Stimulated activated CD4-positive, alpha-beta T cell treated with anti-CD3 and anti-CD28 coated beads, TNF-alpha, amount 100 ng/mL, for 24 hours (primary cell): ENCODE results near the gene ID2.
"Not testable (repeated sequence)": the region's sequence is repeated elsewhere in the genome, so short reads cannot be mapped to it uniquely, and the experiment has no call there.

Experiments used
- DNase-seq, 3 experiments: peaks; one replicate each; pipeline ENCODE4 v3.0.0-alpha.2; 2020; ENCODE audit warnings: low read depth in 3 of 3

ID2 gene

DNA sequence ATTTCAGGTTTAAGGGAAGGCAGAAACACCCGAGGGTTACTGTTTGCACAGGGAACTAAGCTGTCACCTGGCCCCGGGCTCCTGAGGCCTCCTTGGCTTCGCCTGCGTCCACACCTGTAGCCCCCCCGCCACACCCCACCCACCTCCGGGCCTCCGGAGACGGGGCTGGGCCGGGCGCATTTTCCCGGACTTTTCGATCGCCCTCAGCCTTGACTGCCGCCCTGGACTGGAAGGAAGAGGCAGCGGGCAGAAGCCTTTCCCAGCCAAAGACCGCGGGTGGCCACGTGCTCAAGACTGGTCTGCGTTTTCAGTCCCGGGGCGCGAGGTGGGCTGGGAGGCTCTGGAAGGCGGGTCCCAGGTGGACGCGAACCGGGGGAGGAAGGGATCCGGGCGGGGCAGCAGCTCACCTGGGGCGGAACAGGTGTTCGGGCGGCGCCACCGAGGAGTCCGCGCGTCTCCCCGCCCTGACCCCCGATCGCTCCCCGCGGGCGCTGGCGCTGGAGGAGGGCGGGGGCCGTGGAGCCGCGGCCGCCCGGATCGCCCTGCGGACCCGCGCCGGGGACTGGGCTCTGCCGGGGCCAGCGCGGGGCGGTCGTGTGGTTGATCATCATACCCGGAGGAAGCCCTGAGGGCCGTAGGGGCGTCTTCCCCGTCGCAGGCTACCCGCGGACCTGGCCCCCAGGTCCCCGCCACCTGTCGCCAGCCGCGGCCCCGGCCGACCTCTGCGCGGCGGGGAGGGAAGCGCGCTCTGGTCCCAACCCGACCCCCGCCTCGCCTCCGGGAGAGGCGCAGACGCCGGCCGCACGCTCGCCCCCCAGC, 3.2 kb downstream of the ID2 start:
- DNase-seq: peak in 2 of 3 experiments; percentile 42 to 55

DNA sequence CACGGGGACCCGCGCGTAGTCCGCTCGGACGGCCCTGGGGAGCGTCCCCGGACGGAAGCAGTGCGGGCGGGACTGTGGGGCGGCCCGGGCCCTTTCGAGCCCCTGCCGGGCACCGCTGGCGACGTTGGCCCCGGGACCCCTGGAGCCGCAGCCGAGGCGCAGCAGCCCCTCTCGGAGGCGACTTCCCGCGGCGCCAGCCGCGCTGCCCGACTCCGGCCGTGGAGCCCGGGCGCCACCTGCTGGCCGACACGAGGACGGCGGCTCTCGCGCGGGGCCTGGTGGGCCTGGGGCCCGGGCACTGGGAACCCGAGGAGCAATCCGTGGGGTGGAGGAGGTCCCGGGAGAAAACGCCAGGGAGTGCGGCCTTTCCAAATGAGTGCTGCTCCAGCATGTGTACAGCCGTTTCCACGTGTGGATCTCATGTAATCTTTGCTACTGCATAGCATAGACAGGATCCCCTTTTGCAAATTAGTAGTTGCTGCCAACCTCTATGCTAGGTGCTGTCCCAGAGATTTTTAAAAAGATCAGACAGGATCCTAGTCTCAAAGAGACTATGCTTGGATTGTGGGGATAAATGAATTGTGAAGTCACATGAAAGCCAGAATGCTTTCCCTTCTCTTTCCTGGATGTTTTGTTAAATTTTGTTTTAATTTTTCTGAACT, 4.0 kb downstream of the ID2 start:
- peak; percentile 68 to 74 (median 70) for DNase-seq

DNA sequence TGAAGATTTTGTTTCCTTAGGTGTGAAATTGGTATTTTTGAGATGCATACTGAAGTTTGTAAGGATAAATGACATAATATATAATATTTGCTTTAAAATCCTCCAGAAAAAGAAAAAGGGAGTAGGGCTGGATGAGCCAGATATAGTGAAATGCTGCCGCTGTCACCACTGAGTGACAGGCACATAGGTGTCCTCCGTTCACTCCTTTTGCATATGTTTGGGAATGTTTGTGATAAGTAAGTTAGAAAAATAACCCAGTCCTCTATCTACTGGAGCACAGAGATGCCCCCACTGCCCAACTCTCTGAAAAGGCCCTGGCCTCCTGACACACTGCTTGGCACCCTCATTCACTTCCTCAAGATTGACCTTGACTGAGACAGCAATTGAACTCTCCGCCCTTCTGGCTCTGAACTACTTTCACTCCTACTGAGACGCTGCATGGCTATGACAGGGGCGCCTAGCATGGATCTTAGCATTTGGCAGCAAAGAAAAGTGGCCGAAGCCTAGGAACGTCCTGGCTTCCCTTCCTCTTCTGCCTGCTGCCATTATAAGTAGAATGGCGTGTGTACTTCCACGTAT, 10.1 kb downstream of the ID2 start:
- no peak for DNase-seq

DNA sequence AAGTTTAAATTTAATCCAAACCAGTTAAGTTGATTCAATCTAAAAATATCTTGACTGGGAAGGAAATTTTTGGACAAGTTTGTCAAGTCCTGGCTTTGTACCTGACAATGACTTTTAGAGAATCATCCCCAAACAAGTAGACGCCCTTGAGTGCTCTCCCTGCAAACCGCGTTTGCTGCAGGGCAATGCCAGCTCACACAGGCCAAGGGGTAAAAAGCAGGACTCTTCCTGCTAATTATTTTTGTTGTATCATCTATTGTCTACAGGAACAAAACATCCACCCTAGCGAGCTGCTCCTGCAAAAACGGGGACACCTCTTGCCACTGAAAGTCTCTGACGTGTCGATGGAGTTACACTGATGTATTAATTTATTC, 10.9 kb downstream of the ID2 start:
- DNase-seq: no peak

DNA sequence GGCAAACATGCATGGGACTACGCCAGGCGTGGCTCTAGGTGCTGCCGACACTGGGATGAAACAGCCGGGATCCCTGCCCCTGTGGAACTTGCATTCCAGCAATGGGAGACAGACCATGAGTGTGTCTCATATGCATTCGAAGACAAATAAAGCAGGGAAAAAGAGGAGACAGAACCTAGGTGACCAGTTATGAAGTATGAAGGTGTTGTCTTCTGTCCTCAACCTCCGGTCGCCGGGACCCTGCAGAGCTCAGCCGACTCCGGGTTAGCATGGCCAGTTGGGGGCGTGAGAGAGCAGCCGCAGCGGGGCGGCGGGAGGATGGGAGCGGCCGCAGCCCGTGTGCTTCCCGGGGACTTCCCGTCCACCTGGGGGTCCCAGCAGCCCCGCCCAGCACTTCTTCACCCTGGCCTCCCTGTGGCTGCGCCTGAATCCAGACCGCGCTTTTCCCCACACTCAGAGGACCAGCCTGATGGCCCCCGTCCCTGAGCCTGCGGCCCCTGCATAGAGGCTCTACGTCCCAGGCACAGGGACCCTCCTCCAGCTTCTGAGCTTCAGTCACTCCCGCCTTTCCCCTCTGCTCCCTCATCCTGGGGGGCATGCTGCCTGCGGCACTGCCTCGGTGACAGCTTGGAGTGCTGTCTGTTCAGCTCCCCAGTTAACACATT, 11.4 kb downstream of the ID2 start:
- DNase-seq: peak in 1 of 3 experiments; percentile 35

DNA sequence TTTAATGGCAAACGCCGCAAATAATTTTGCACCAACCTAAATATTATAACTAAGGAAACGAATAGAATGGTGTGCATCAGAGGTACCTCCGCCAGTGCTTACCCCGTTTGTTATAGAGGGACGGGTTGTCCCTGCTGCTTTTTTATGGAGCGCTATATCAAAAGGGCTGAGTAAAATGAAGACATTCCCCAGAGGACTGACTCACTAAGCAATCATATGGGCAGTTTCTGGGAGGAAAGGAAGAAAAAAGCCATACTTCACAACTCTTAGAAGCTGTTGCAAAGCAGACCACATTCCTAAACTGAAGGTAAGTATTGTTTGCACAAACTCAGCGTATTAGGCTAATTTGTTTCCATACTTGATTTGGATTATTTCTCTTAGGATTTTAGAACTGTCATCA, 12.9 kb downstream of the ID2 start:
- DNase-seq: no peak

DNA sequence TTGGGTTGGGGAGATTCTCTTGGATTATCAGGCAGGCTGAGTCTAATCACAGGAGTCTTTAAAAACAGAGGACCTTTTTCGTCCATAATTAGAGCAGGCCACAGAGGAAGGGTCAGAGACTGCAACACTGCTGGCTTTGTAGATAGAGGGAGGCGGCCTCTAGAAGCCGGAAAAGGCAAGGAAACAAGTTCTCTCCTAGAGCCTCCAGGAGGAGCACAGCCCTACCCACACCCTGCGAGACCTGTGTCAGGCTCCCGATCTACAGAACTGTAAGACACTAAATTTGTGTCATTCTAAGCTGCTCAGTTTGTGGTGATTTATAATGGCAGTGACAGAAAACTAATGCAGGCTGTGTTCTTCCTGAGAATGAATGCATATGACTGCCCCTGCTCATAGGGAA, 15.3 kb downstream of the ID2 start:
- DNase-seq: no peak

DNA sequence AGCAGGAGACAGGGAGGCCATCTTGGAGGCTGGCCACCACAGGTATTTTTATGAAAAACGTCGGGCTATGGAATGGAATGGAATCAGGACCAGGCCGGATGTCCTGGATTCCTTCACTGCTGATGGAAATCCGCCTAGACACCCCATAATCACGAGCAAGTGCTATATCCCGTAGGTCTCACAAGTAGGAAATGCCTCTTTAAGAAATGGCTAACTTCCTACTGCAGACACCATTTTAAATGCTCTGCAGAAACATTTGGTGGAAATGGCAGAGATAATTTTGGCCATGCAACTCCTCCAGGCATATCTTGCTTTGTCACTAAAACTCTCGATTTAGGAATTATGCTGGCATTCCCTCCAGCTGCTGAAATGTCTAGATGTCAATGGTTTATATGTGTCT, 18.0 kb downstream of the ID2 start:
- no peak for DNase-seq

DNA sequence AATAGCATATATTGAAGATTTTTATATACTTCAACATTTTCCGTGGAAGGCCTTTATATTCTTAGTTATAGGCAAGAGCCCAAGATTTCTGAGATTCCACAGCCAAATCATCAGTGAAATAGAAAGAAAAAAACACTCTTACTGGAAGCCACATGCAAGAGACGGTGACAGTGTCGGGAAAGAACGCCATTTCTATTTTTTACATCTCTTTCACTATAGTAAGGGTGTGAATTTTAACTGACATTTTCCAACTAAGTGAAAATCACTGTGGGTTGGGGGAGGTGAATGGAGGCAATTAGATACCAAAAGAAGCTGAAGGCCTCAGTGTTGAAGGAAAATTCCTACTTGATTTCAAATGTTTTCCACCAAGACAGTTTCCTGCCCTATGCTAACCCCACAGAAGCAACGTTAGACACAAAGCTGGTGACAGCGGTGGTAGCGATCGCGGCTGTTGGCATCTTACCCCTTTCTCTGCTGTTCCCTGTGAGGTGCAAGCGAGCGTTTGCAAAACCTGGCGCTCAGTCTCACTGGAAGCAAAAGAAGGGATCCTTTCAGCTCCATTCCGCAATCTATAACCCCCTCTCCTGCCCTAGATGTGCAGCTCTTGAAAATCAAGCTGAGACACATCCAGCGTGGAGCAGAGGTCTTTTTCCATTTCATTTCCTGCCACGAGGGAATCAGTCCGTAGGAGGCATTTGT, 20.0 kb downstream of the ID2 start:
- DNase-seq: no peak

DNA sequence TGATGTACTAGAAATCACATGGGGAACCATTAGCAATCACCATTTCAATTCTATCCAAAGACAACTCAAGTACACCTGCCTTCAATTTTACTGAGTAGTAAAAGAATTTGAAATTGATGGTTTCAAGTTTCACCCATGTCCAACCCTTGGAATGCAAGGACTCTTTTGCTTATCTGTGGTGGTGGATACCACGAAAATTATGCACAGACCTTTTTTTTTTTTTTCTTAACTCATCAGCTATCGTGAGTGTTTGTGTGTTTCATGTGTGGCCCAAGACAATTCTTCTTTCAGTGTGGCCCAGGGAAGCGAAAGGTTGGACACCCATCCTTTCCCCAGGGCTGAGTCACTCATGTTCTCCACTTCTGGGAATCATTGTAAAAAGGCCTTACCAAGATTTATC, 23.1 kb downstream of the ID2 start:
- no peak for DNase-seq

DNA sequence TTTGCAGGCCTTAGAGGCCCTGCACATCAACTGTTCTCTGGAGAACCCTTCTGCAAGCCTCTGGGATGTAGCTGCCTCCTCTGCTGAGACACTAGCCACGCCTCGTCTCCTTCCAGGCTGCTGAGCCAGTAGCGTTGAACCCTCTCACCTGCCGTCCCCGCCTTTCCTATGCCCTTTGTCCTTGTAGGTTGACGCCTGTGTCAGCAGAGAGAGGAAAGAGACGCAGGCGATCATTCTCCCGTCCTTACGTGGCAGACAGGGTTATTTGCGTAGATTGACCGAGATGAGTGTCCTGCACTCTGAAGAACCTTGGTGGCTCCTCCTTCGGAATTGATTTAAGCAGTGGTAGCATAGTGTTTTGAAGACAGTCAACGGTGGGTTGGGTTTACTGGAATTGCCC, 27.8 kb downstream of the ID2 start:
- no peak for DNase-seq

DNA sequence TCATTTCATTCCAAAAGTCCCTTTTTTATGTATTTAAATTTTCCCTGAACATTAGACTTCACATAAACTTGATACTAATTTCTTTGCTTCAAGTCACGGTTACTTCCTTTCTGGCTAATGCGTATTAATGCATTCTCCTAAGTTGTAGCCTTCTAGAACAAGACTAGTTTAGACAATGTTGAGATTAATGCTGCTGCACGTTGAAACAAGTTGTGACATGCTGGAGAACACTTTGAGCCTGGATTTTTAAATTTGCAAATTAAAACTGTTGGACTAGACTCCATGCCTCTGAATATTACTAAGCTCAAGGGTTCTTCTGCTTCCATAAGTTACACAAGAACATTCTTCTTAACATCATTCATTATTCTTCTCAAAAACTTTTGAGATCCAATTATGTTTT, 29.1 kb downstream of the ID2 start:
- no peak for DNase-seq

DNA sequence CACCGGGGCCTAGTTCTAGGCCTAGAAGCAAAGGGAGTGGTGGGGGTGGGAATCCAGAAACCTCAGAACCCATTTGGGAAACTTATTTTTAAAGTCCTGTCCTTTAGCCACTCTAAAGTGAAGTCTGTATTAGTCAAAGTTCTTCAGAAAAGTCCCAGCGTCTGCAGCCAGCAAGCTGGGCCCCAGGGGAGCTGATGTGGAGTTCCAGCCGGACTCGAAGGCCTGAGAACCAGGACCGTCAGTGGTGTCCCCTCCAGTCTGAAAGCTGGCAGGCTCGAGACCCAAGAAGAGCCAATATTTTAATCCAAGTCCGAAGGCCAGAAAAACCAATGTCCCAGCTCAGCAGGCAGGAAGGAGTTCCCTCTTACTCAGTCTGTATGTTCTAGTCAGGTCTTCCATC, 32.4 kb downstream of the ID2 start:
- no peak for DNase-seq

DNA sequence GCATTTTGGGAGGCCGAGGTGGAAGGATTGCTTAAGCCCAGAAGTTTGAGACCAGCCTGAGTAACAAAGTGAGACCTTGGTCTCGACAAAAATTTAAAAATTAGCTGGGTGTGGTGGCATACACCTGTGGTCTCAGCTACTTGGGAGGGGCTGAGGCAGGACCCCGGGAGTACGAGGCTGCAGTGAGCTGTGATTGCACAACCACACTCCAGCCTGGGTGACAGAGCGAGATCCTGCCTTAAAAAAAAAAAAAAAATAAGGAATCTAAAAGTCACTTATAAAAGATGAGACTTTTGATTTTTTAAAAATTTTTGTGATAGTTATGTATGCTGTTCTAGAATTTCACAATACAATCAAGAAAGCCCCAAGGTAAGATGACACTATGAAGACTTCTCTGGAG, 33.1 kb downstream of the ID2 start:
- no peak for DNase-seq

DNA sequence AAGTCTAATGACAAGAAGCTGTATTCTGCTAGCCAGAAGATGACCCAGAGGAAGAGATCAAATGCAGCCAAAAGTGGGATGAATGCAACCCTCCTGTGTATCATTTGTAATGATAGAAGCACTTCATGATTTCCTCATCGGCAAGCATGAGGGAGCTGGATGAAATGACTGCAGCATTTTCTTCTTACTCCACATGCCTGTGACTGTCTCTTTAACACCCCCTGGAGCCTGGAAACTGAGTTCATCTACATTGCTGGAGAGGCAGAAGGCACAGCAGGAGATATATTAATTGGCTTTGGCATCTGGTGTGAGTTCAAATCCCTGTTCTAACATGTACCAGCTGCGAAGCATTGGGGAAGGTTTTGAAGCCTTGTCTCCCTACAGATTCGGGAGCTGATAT, 37.7 kb downstream of the ID2 start:
- no peak for DNase-seq

DNA sequence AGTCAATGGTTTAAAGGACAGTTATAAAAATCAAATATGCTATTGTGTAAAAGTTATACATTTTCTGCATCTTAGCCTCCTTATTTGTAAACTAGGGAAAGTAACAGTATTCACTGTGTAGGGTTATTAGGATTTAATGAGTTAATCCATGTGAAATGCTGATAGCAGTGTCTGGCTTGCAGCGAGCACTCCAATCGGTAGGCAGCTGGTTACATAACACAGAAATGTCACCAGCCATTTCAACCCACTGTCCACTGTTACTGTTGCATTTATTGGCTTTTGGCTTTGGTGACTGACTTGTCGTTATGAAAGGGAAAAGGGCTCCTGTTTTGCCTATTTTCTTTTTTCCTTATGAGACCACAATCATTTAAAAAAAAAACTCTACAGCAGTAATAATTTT, 38.9 kb downstream of the ID2 start:
- DNase-seq: no peak

DNA sequence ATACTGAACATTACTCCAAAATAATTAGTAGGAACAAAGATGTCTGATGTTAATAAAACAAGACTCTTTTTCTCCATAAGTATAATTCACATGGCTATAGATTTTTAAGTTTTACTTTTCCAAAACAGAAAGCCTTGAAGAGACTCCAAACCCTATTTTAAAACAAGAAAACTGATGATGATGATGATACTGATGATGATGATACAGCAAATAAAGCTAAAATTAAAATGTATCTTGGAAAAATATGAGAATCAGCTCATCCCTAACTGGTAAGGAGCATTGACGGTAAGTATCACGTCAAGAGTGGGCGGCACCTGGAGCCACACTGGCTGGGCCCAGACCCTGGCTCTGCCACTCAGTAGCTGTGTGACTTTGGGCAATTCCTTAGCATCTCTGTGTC, 39.6 kb downstream of the ID2 start:
- DNase-seq: no peak

DNA sequence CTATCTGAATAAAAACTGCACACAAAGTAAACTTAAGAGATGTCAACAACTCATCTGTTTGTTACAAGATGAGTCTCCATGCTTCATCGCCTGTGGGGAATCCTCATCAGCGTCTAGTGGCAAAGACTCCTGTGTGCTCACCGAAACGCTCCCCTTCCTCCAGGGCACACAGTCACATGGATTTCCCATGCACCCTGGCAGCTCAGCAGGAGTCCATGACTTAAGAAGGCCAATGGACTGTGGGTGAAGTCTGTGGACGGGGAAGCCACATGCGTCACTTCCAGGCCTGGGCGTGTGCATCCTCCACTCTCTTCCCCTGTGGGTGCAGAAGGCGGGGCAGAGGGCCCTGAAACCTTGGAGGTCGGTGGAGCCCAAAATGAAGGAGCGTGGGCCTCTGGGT, 41.1 kb downstream of the ID2 start:
- no peak for DNase-seq

DNA sequence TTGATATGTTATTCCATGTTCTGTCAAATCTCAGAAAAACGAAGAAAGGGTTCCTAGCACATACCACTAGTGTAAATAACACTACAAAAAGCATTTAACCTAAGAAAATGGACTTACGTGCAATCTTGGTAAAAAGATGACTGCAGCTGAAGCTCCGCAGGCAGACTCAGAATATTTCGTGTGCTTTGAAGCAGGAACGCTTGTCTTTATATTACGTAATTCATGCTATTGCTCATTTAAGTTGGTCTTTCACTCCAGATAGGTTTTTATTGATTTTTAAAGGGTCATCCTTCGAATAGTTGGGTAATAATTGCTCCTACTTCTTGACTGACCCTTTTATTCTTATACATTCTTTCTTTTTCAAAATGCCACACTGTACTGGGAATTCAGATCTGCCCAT, 44.0 kb downstream of the ID2 start:
- DNase-seq: no peak

DNA sequence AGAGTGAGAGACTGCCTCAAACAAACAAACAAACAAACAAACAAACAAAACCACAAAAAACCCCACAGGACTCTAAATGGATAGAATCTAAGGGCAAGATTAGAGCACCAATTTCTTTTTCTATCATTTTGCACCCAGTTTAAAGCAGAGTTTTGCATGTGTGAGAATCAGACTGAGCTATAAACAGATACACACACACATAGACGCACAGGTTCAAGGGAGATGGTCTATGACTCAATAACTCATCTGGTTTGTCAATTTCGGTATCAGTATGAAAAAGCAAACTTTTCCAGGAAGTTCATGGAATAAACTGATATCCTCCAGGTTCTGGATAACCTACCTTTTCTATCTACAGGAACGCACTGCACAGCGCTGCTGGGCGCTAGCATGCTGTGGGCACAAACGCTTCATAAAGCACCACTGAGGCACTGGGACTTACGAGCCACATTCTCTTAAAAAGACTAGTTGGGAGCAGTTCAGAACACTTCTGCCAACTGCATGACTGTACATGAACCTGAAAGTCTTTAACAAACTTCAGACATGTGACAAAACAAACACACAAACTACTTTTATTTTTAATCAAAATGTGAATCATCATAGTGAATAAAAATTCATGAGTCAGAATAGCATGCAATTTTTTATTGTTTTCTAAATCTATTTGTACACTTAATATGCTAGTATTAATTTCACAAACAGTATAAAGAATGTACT, 46.6 kb downstream of the ID2 start:
- DNase-seq: no peak

DNA sequence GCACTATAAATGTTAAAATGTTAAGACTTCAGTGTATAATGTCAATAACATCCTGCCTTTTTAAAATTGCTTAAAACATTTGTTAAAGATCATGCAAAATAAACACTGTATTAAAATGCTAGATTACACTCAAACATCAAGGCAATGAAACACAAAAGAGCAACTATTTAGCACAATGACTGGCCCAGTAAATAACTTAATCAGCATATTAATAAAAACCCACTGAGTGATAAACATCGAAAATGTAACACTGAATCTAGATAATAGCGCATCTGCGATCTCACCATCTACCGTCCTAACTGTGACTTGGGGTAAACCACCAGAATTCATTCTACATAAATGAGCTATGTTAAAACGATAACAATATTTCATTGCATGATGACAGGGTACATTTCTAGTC, 47.2 kb downstream of the ID2 start:
- not testable (repeated sequence) for DNase-seq
